AG09319 (cell line): ENCODE measurements around the gene DNAH8.

ENCODE experiments used
- DNase-seq: peaks from one replicate; pipeline ENCODE4 v3.0.0-alpha.2; 2010; ENCODE audit warnings: low read depth; ENCODE audit errors: extremely low read depth
- TF ChIP-seq, protein P1 (sequence below): IDR thresholded peaks from 2 replicates; pipeline ENCODE4 v1.5.1; 2011; ENCODE audit warnings: low read depth, mild to moderate bottlenecking, inconsistent platforms, low read length, moderate library complexity

DNAH8 gene

DNA sequence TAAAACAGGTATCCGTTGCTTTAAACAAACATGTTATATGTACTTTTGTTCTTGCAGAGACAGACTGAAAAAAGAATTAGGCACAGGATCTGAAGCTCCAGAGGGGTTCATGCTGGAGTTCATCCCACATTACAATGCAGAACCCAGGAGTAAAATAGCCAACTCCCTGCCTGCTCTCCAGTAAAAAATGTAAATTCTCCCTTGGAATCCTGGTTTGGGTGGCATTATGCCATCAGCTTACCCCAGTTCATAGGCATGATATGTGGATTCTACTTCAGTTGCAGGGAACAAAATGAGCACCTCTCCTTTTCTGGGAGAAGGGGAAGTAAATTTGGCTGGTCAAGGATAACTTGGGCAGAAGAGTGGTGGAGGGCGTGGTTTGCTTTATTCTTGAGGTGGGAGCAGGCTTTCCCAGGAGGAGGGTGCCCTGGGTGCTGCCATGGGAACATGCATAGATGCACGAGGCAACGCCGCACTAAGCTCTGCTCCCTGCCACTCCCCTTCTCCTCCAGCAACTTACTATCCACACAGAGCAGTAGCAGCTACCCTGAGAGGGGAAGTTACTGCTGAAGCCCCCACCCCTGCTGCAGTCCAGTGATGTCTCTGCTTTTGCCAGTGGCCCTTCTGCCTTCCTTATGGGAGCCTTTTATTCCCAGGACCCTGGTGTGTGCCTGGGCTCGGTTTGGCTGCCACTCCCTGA, 261.8 kb downstream of the DNAH8 start:
- no peak for DNase-seq
- TF ChIP-seq, protein P1, sequence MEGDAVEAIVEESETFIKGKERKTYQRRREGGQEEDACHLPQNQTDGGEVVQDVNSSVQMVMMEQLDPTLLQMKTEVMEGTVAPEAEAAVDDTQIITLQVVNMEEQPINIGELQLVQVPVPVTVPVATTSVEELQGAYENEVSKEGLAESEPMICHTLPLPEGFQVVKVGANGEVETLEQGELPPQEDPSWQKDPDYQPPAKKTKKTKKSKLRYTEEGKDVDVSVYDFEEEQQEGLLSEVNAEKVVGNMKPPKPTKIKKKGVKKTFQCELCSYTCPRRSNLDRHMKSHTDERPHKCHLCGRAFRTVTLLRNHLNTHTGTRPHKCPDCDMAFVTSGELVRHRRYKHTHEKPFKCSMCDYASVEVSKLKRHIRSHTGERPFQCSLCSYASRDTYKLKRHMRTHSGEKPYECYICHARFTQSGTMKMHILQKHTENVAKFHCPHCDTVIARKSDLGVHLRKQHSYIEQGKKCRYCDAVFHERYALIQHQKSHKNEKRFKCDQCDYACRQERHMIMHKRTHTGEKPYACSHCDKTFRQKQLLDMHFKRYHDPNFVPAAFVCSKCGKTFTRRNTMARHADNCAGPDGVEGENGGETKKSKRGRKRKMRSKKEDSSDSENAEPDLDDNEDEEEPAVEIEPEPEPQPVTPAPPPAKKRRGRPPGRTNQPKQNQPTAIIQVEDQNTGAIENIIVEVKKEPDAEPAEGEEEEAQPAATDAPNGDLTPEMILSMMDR, result no peak

DNA sequence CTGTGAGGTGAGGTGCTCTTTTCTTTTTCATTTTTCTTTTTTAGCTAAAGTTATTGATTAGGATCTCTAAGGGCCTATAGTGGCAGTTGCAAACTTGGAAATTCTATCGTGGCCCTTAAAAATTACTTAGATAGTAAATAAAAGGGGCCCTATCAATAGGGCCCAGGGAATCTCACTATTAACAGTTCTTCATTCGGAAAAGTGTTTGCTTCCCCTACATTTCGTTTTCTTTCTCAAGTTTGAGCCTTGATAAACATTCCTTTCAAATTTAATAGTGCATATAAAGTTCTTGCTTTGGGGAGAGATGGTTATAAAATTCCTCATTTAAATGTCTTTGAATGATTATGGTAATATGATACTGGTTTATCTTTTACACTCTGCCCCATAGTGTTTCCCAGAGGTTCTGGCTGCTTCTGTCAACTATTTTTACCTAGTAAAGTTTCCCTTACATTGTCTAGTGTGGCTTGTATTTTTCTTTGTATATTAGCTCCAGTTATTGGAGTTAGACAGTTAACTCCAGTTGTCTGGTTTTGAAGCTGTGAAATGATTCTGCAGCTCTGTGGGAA, 263.1 kb downstream of the DNAH8 start:
- no peak for DNase-seq
- TF ChIP-seq, protein P1, result no peak

DNA sequence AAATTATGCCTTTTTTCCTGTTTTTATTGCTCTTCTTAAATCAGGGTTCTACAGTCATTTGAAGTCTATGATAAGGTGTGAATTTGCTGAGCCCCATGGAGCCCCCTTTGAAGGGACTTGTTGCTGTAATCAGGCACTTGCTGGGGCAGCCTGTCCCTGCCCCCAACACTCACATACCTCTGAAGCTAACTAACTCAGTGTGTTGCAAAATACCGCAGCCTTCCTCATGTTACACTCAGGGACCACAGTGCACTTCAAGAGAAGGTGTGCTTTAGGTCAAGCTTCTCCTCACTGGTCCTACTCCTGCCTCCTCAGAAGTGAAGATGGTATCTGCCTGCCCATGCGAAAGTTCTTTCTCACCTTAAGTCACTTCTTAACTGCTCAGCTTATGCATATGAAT, 267.4 kb downstream of the DNAH8 start:
- TF ChIP-seq, protein P1, result no peak
- DNase-seq, result no peak

DNA sequence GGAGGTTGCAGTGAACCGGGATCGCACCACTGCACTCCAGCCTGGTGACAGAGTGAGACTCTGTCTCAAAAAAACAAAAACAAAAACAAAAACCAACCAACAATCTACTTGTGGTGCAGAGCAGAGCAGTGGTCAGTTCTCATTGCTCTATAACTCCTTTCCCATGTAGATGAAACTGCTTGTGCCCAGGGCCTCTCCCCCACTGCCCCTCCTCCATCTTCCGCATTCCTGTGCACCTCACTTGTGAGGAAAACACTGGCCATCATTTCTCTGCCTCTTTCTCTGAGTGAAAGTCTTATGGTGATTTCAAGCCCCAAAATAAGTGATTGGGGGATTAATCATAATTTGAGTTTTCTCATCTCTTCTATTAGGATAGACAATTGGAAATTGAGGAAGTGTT, 269.6 kb downstream of the DNAH8 start:
- TF ChIP-seq, protein P1, result no peak
- DNase-seq, result no peak

DNA sequence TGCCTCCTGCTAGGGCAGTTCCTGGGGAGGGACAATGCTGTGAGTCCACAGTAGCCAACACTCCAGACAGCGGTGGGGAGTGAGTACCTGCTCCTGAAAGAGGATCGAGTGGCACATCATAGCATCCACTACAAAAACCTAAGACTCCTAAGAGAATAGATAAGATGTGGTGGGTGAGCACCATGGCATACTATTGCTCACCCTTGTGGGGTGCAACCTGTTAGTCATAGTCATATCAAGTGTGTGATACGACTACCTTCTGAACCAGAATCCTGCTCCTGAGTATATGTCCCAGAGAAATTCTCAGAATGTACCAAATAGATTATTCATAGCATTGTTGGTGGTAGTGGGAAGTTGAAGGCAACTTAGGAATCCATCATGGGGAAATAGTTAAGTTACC, 270.7 kb downstream of the DNAH8 start:
- TF ChIP-seq, protein P1, result no peak
- DNase-seq, result no peak

DNA sequence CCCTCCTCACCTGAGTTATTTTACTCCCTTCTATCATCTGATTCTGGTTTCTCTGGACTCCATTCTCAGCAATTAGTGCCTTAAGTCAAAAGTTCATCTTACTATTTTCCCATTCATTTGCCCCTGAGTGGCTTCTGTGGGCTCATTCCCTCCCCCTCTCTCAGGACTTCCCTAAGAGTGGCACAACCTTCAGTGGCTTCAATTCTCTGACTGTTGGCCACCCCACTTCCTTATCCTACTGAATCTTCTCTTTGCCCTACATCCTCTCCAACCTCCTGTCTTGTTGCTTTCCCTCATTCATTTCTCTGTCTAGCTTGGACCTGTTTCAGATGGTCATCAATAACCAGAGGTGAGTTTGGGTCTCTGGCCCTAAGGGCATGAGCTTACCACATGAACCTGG, 272.4 kb downstream of the DNAH8 start:
- DNase-seq, result no peak
- TF ChIP-seq, protein P1, result no peak

DNA sequence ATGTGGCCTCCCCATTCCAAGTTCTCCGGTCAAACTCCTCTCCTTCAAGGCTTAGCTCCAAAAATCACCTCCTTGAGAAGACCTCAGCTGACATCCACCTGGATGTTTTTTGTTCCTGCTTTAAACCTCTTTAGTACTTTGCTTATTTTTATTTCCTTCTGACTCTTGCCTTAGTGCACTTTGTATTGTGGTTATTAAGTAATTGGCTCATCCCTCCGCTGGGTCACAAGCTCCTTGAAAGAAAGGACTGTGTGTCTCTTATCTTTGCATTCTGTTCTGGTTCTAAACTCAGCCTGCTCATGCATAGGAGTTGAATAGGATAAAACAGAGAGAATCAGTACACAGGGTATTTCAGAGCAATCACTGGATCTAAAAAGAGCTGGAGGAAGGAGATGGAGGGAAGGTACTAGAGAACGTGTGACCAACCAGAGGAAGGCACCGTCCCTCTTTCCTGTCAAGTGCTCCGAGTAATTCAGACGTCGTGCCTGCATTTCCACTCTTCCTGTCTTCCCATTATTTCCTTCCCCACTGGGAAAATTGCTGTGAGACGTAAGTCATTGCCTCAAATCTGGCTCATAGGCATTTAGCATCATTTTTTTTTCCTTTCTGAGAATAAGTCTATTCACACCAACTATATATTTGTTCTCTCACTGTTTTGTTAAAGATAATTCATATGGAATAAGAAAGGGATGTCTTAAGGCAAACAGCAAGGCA, 273.8 kb downstream of the DNAH8 start:
- TF ChIP-seq, protein P1, result no peak
- DNase-seq, result no peak
